Prostate gland (tissue), 2 donors: ENCODE data around the gene PDGFC.

Experiments
- CTCF ChIP-seq, 4 experiments: fragments of 200-600 bp in 2 of 4; fragments of 450-650 bp in 2 of 4; sonication (generic) in 2 of 4; IDR thresholded peaks; 1 replicate in 3 of 4; 2 replicates in 1 of 4; pipeline ENCODE4 v1.5.1; 2016 to 2019; ENCODE audit warnings: antibody characterized with exemption in 4 of 4, mild to moderate bottlenecking in 2 of 4, moderate library complexity in 2 of 4
- POLR2AphosphoS5 ChIP-seq: sonication (generic); formaldehyde crosslinking; IDR thresholded peaks from one replicate; pipeline ENCODE4 v1.6.1; 2017; ENCODE audit warnings: antibody characterized with exemption

GRCh38 chr4:156798438-156798837 is 173.2 kb downstream of the PDGFC start:
- TF ChIP-seq POLR2AphosphoS5 (no peak), CTCF (IDR thresholded peaks at IDR 0.05) (no peak)
